Dedifferentiated amniotic fluid mesenchymal stem cell (primary cell): ENCODE results near the gene OR8U1.
"Not testable (repeated sequence)": the region's sequence is repeated elsewhere in the genome, so short reads cannot be mapped to it uniquely, and the experiment has no call there.

ENCODE experiments used
- DNase-seq: peaks from one replicate; pipeline ENCODE4 v3.0.0-alpha.2; 2016; ENCODE audit errors: extremely low spot score

OR8U1 gene

DNA sequence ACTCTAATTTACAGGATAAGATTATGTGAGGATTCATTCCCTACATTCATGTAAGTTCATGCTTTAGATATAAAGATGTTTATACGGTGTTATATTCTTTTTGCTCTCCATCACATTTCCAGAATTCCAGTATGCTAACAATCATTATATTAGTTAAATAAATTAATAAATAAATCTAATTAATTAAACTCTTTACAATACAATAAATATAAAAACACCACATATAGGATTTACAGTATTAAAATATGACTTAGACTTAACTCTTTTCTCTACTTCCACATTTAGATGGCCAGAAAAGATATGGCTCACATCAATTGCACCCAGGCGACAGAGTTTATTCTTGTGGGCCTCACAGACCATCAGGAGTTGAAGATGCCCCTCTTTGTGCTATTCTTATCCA is at the start of gene OR8U1:
OR8U1 (plus strand) TSS at position 301 of the 400 bp plus-strand sequence; CDS start at position 301, 0 bp downstream.
- DNase-seq, result no peak

DNA sequence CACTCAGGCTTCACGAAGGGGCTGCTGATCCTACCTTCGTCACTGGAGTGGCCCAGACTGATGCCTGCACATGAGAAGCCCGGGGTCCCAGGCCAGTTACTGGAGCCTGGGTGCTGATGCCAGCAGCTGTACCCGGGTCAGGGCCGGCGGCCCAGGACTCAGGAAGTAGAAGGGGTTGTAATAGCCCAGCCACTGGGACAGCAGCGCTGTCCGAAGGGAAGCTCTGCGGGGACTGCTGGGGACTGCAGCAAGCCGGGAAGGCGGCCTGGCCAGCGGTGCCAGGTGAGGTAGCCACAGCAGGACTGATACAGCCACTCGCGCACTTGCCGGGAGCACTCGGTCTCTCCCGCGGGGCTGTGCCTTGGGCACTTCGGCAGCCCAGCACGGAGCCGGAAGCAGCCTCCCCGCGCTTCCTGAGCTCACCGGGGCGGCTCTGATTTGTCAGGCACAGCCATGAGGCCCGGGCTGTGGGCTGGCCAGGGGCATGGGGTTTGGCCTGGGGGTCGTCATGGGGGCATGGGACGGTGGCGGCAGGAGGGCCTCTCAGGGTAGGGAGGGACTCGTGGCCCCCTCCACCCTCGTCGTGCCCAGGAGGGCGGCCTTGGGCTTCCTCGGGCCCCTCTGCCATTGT is 43.4 kb upstream of the OR8U1 start:
- DNase-seq, result no peak

DNA sequence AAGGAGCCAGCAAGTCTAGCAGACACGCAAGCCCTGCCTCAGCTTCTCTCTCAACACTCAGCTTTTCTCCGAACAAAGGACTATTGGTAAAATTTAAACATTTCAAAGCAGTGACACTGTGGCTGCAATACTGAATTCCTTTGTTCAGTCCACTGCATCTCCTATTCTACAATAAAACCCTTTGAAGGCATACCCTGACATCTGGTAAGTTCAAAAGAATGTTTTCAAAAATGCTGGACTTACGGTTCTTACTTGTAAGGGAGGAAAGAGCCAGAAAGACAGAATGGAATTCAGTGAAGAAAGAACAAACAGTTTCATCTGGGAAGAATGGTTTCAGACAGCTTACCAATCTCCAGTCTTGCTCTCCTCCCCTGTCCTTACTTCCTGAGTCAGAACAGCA is 42.3 kb upstream of the OR8U1 start:
- no peak for DNase-seq

DNA sequence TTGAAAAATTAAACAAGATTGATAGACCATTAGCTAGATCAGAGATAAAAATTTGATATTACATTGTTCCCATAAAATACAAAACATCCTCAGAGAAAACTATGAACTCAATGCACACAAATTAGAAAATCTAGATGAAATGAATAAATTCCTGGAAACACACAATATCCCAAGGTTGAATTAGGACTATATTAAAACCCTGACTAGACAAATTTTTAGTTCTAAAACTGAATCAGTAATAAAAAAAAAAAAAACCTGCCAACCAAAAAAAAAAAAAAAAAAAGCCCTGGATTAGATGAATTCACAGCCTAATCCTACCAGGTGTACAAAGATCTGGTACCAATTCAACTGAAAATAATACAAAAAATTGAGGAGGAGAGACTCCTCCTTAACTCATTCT is 35.1 kb upstream of the OR8U1 start:
- no peak for DNase-seq

DNA sequence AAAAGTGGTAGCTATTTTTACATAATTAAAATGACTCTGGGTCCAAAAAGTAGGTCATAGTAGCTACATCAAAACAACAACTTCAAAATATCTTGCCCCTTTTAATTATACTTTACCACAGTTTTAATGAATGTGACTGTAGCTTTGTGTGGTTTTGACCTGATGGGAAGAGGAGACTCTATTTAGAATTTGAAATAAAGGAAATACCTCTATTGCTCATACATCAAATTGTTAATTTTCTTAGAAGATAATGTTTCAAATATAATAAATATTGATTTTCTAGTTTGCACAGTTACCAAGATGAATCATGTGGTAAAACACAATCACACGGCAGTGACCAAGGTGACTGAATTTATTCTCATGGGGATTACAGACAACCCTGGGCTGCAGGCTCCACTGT is 29.7 kb upstream of the OR8U1 start, which contains the start of gene OR8K1:
OR8K1 (plus strand) TSS at position 301 of the 400 bp plus-strand sequence; CDS start at position 301, 0 bp downstream.
- no peak for DNase-seq

DNA sequence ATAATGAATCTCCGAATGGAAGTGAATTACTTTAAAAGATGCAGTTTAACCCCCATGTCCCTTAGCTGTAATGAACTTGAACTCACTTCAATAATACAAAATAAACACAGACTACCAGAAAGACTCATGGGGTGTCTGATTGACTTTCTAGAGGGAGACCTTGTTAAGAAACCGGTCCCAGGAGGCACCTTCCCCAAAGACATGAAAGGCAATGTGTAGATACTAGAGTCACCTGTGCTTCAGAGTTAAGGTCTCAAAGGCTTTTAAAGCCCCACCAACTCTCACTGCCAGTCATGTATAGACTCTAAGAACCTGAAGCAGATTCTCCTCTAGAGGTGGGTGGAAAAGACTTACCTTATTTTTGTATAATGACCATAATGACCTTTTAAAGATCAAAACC is 21.4 kb upstream of the OR8U1 start, which contains the start of gene OR8J1:
OR8J1 (plus strand) TSS at position 301 of the 400 bp plus-strand sequence. CDS start 5,956 bp downstream, outside the sequence.
- DNase-seq, result no peak

DNA sequence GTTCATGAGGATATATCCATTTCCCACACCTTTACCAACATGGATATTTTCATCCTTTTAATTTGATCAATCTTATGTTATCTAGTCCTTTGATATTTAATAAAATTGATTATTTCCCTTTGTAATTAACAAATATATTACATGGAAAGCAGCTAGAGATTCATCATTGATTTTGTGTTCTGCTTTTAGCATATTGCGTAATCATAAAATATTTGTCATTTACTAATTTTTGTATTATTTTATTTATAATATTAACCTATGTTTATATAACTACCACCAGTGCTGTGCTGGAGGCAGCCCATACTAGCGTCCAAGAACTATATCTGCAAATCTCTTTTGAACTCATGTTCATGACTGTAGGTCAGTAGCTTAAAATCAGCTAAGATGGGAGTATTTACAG is 4.7 kb downstream of the OR8U1 start:
- DNase-seq, result no peak

DNA sequence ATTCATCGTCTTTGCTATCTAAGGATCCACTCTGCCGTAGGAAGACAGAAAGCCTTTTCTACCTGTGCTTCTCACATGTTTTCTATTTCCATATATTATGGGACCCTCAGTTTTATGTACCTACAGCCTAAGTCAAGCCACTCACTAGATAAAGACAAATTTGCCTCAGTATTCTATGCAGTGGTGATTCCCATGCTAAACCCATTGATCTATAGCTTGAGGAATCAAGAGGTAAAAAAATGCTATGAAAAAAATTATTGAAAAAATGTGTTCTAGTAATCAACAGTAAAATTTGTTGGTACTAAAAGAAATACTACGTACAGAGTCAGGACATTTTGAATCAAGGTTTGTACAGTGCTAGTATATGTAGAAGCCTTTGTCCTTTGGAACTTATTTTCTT is 19.0 kb downstream of the OR8U1 start:
- DNase-seq, result no peak

DNA sequence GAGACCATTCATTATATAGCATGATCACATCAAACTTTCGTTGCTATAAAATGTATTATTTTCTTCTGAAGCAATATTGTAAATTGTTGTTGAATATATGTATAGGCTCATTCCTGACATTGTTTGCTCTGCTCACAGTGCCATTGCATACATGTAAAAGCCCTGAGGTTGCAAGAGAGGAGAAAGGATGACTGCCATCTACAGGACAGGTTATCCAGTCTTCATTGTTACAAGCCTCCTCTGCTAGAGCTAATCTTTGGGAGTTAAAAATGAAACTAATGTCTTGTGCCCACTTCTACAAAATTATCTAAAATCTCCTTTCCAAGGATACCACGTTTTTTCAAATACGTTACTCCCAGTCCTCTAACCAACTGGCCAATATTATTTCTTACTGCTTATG is 20.6 kb downstream of the OR8U1 start:
- no peak for DNase-seq

DNA sequence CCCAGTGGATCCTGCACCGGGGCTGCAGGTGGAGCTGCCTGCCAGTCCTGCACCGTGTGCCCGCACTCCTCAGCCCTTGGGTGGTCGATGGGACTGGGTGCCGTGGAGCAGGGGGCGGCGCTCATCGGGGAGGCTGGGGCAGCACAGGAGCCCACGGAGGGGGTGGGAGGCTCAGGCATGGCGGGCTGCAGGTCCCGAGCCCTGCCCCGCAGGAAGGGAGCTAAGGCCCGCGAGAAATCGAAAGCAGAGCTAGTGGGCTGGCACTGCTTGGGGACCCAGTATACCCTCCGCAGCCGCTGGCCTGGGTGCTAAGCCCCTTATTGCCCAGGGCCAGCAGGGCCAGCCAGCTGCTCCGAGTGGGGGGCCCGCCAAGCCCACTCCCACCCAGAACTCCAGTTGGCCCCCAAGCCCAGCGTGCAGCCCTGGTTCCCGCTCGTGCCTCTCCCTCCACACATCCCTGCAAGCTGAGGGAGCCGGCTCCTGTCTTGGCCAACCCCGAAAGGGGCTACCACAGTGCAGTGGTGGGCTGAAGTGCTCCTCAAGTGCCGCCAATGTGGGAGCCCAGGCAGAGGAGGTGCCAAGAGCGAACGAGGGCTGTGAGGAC is 26.5 kb downstream of the OR8U1 start:
- DNase-seq, result not testable (repeated sequence)

DNA sequence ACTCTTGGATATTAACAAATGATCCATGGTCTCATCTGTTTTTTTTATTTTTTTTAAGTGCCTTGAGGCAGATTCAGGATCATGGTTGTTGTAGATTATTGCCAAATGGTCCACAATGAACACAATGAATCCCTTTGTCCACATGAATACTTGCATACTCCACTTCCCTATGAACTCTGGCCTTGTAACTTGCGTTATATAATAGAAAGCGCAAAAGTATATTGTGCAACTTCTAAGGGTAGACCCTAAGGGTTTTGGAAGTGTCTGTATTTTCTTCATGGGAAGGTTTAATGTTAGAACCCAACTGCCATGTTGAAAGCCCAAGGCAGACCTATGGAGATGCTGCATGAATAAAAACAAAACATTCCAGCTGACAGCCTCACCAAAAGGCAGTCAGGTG is 29.0 kb downstream of the OR8U1 start:
- no peak for DNase-seq

DNA sequence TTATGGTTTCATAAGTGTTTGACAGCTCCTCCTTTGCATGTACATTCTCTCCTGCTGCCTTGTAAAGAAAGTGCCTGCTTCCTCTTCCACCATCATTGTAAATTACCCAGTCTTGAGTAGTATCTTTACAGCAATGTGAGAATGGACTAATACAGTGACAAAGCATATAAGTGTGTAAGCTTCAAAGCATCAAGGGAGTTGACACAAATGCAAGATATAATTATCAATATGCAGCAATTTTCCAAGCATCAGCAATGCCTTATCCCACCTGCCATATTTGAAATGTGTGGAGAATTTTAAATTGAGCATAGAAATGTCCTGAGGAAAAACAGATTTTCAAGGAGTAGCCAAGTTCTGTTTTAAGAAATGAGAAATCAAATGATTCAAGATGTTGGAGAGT is 35.4 kb downstream of the OR8U1 start:
- DNase-seq, result no peak

DNA sequence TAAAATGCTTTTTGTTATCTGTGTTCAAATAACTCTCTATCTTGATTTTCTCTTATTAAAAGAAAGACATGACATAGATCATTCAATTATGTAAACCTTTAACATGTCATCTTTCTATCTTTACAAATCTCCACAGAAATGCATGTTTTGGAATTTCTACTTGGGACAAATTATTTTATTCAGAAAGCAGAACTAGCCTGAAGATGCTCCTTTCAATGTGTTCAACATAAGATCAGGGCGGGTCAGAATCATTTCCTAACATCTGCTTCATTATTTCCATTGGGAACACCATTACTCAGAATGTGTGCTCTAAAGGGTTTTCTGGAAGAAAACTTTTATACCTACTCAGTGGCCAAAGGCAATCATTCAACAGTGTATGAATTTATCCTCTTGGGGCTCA is 37.0 kb downstream of the OR8U1 start, which contains the start of gene OR5AL1:
OR5AL1 (plus strand) TSS at position 301 of the 400 bp plus-strand sequence.
- no peak for DNase-seq
